ENCODE data around the gene RECQL5. TPM values are rescaled to one million over a fixed set of nuclear protein-coding genes. Genes with fewer than 3 reads are reported as not detected.

The RECQL5 gene
- total and polyA plus RNA-seq, 11 donors, result 6.0 to 15.9 (median 10.2) TPM

DNA sequence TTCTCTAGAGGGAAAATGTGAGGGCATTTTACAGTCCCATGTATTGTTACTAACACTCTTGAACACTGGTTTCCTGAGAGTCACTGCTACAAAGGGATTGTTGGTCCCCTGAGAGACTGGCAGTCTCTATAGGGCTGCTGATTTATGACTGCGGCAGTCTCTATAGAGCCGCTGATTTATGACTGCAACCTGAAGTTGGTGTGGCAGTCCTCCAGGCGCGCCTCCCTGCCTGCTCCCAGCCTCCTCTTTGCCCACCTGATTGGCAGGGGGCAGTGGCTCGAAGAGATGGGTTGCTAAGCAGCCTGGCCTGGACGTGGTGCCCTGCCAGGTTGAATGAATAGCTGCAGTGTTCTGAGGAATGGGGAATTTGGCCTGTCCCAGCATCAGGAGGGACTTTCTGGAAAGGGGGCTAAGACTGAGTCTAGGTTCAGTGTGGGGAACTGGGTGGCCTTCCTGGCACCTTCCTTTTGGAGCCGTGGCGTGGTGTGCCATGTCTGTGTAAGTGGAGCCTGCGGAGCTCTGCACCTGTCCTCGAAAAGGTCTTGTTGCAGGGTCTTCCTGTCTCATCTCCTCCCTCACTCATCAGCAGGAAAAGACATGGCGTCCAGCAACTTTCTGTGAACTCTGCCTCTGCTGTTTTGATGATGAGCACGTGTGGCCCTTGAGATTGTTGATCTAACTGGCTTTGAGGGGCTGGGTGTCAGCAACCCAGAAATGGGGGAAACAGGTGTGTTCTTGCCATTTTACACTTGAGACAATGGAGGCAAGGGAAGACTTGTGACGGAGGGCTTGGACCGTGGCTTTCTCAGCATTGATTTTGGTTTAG, 25.1 kb upstream of the RECQL5 start:
- no peaks in the 10 kb centered on the region for H3K27me3 ChIP-seq
- ATAC-seq, result no peak
- WGBS, 4 donors, result 81 to 88% (median 85%) methylated on average over 10 to 14 of the region's 14 CpGs
- intact Hi-C loops (cut with DNase I), result no loop called here
- H3K27ac ChIP-seq, result peak overlapping the region in 6 of 12 donors; percentile 19 to 95 (median 86)
- peaks cover 0 to 60% (median 25%) of the 10 kb centered on the region in 9 donors for H3K36me3 ChIP-seq
- H3K4me3 ChIP-seq, result no peak overlapping the region
- H3K4me1 ChIP-seq, result peaks cover 2 to 86% (median 67%) of the 10 kb centered on the region in 12 donors
- no peak for TF ChIP-seq POLR2A (IDR thresholded peaks at IDR 0.05)
- TF ChIP-seq, protein P1, sequence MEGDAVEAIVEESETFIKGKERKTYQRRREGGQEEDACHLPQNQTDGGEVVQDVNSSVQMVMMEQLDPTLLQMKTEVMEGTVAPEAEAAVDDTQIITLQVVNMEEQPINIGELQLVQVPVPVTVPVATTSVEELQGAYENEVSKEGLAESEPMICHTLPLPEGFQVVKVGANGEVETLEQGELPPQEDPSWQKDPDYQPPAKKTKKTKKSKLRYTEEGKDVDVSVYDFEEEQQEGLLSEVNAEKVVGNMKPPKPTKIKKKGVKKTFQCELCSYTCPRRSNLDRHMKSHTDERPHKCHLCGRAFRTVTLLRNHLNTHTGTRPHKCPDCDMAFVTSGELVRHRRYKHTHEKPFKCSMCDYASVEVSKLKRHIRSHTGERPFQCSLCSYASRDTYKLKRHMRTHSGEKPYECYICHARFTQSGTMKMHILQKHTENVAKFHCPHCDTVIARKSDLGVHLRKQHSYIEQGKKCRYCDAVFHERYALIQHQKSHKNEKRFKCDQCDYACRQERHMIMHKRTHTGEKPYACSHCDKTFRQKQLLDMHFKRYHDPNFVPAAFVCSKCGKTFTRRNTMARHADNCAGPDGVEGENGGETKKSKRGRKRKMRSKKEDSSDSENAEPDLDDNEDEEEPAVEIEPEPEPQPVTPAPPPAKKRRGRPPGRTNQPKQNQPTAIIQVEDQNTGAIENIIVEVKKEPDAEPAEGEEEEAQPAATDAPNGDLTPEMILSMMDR (IDR thresholded peaks at IDR 0.05), result no peak
- DNase-seq, result no peak
- H3K9me3 ChIP-seq, result no peaks in the 10 kb centered on the region

DNA sequence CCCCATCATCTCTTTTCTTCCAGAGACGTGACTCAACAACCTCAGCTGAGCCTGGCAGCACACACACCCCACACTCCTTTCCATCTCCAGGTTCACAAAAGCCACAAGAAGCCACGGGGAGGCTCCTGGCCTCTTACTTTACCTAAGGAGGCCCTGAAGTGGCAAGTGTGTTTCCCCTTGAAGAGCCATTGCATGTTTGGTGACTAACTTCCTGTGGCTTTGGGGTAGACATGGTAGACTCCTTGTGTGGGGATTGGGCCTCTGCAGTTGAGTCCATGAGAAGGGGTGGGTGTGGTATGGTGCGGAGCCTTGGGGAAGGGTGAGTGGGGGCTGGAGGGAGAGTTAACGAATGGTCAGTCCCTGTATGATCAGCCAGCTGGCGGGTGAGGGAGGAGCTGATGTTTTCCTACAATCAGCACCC, 24.4 kb upstream of the RECQL5 start:
- Histone ChIP-seq H3K36me3 (peaks cover 0 to 57% (median 25%) of the 10 kb centered on the region in 9 donors), H3K9me3 (no peaks in the 10 kb centered on the region), H3K27ac (peak overlapping the region in 3 of 12 donors; percentile 24 to 95 (median 90)), H3K4me3 (no peak overlapping the region), H3K27me3 (no peaks in the 10 kb centered on the region), H3K4me1 (peaks cover 2 to 89% (median 69%) of the 10 kb centered on the region in 12 donors)
- intact Hi-C loops (cut with DNase I), result no loop called here
- DNase-seq, result no peak
- WGBS, 4 donors, result 86 to 91% (median 89%) methylated on average over 5 of the region's 5 CpGs
- TF ChIP-seq, protein P1 (IDR thresholded peaks at IDR 0.05), result no peak
- TF ChIP-seq POLR2A (IDR thresholded peaks at IDR 0.05), result no peak
- no peak for ATAC-seq

DNA sequence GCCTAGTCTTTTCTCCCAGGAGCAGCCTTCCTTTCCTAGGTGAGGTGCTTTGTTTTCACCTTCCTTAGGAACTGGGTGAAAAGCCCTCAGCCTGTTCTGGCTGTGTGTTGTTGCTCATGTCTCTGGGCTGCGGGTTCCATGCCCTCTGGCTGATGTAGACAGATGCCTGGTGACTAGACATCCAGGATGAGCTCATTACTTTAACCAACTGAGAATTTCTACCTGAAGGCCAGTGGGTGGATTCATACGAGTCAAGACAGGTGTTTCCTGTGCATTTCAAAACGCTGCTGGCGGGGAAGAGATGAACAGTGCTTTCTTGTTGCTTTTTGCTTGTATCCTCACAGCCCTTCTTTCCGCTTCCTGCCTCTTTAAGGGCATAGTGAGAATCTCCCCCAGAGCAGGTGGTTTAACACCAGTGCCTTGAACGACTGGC, 22.5 kb upstream of the RECQL5 start:
- TF ChIP-seq, protein P1 (IDR thresholded peaks at IDR 0.05), result no peak
- TF ChIP-seq POLR2A (IDR thresholded peaks at IDR 0.05), result no peak
- peak overlapping the region in 5 of 12 donors; percentile 61 to 92 (median 63) for H3K27ac ChIP-seq
- H3K4me1 ChIP-seq, result peaks cover 2 to 90% (median 70%) of the 10 kb centered on the region in 12 donors
- no peaks in the 10 kb centered on the region for H3K27me3 ChIP-seq
- no peak overlapping the region for H3K4me3 ChIP-seq
- intact Hi-C loops (cut with DNase I), result no loop called here
- WGBS, 4 donors, result 73 to 83% (median 78%) methylated on average over 6 of the region's 6 CpGs
- peaks cover 0 to 42% (median 14%) of the 10 kb centered on the region in 9 donors for H3K36me3 ChIP-seq
- ATAC-seq (no peak), DNase-seq (no peak)
- no peaks in the 10 kb centered on the region for H3K9me3 ChIP-seq

DNA sequence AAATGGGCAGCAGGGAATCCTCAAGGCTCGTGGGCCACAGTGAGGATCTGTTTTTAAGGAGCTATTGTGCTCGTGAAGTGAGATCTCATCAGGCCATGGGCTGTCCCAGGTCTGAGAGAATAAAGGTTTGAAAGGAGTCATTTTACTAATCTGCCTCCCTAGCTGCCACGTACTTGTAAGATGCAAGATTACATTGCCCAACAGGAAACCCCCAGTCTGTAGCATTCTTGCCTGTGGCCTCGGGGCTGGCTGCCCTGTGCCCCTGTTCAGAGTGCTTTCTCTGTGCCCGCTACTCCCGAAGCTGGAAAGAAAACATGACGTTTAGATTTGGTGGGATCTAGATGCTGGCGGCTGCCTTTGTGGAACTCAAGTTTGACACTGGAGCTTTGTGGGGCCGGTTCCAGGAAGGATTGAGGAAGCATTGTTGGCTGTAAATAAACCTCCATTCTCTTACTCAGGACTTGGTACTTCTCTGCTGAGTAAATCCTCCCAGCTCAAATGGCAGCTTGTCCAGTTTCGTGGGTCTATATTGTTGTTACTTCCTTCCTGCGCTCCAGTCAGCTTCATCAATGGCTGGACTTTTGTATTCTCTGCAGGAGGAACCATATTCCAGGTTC, 21.4 kb upstream of the RECQL5 start:
- WGBS, 4 donors, result 56 to 73% (median 64%) methylated on average over 11 of the region's 11 CpGs
- ATAC-seq (peak in 2 of 4 donors; percentile 9 to 35), DNase-seq (no peak)
- peak overlapping the region in 11 of 12 donors; percentile 33 to 92 (median 63) for H3K27ac ChIP-seq
- intact Hi-C loops (cut with DNase I), result no loop called here
- no peaks in the 10 kb centered on the region for H3K9me3 ChIP-seq
- TF ChIP-seq, protein P1 (IDR thresholded peaks at IDR 0.05), result no peak
- H3K4me3 ChIP-seq, result no peak overlapping the region
- H3K27me3 ChIP-seq, result no peaks in the 10 kb centered on the region
- H3K36me3 ChIP-seq, result peaks cover 0 to 31% (median 8%) of the 10 kb centered on the region in 9 donors
- H3K4me1 ChIP-seq, result peaks cover 2 to 90% (median 72%) of the 10 kb centered on the region in 12 donors
